GM21576 (cell line): Measurements from ENCODE around the gene VSTM2L.

Experiments
- ATAC-seq: cut with Tn5 transposase; IDR thresholded peaks from one replicate; pipeline ENCODE4 v1.9.1; 2021; ENCODE audit warnings: mild to moderate bottlenecking, moderate library complexity; ENCODE audit not compliant: unreplicated experiment

The VSTM2L gene

GRCh38 chr20:37899105-37900045 is 3.6 kb upstream of the VSTM2L start:
- ATAC-seq: no peak

- ATAC-seq: no peak
Measured at GRCh38 chr20:37901240-37901639, 1.7 kb upstream of the VSTM2L start.

- no peak for ATAC-seq
Measured at GRCh38 chr20:37901654-37902503, 1.0 kb upstream of the VSTM2L start.

GRCh38 chr20:37903317-37904007 is 535 bp downstream of the VSTM2L start:
- no peak for ATAC-seq

- ATAC-seq: no peak
Measured at GRCh38 chr20:37904008-37904642, 1.2 kb downstream of the VSTM2L start.

GRCh38 chr20:37904845-37905373 is 2.0 kb downstream of the VSTM2L start:
- ATAC-seq: no peak

- no peak for ATAC-seq
Measured at GRCh38 chr20:37905671-37906613, 3.0 kb downstream of the VSTM2L start.

- no peak for ATAC-seq
Measured at GRCh38 chr20:37907330-37907676, 4.4 kb downstream of the VSTM2L start.

- no peak for ATAC-seq
Measured at GRCh38 chr20:37907677-37908401, 4.9 kb downstream of the VSTM2L start.

GRCh38 chr20:37911261-37911660 is 8.3 kb downstream of the VSTM2L start:
- ATAC-seq: no peak

- ATAC-seq: no peak
Measured at GRCh38 chr20:37911838-37912281, 8.9 kb downstream of the VSTM2L start.

GRCh38 chr20:37912874-37913273 is 9.9 kb downstream of the VSTM2L start:
- ATAC-seq: no peak

GRCh38 chr20:37913567-37914366 is 10.8 kb downstream of the VSTM2L start:
- no peak for ATAC-seq

GRCh38 chr20:37914367-37914671 is 11.4 kb downstream of the VSTM2L start:
- no peak for ATAC-seq

GRCh38 chr20:37914672-37915433 is 11.9 kb downstream of the VSTM2L start:
- no peak for ATAC-seq

GRCh38 chr20:37915434-37915787 is 12.5 kb downstream of the VSTM2L start:
- ATAC-seq: no peak

GRCh38 chr20:37915800-37916570 is 13.1 kb downstream of the VSTM2L start:
- no peak for ATAC-seq
